ENCODE results near the gene CRCP.

Gene CRCP

DNA sequence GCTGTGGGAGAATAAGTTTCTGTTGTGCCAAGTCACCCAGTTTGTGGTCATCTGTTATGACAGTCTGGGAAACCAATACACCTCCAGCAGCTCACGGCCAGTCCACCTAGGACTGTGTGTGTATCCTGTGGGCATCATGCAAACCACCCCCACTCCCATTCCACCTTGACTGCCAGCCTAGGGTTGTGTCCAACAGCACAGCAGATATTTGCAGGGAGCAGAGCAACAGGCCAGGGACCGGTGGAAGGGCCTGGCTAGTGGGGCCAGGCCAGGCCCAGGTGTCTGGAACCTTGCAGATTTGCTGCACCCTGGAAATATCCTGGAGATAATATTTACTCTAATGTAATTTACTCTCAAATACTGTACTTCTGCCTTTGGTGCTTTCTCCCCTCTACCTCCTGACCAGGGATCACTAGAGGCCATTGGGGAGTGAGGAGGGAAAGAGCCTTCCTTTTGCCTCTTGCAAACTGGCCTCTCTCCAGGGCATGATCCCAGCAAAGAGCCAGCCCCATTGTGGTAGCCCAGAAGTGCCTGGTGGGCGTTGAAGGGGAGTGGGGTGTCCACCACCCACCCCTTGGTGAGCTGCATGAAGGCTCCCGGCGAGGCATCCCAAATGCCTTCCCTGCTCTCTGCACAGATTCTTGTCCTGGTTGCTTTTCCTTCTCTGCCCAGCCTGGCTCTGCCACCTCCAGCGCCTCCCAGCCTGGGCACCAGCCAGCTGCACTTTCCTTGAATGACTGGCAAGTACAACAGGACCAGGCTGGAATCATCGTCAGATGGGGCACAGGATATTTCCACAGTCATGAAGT lies 75.3 kb downstream of the CRCP start:
- no peak for DNase-seq (ENCODE audit: low read depth)

DNA sequence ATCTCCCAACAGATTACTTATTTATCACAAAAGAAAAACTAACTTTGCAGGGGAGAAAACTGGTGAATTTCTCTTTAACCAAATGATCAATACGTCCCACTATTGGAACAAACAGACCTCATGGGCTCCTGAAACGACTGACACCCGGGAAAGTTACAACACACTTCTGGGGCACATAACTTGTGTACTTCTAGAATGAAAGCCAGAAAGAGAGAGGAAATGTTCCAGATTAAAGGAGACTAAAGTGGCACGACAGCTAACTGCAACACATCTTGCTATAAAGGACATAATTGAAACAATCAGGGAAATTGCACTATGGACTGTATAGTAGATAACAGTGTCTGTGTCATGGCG lies 75.8 kb downstream of the CRCP start:
- no peak for DNase-seq (ENCODE audit: low read depth)

DNA sequence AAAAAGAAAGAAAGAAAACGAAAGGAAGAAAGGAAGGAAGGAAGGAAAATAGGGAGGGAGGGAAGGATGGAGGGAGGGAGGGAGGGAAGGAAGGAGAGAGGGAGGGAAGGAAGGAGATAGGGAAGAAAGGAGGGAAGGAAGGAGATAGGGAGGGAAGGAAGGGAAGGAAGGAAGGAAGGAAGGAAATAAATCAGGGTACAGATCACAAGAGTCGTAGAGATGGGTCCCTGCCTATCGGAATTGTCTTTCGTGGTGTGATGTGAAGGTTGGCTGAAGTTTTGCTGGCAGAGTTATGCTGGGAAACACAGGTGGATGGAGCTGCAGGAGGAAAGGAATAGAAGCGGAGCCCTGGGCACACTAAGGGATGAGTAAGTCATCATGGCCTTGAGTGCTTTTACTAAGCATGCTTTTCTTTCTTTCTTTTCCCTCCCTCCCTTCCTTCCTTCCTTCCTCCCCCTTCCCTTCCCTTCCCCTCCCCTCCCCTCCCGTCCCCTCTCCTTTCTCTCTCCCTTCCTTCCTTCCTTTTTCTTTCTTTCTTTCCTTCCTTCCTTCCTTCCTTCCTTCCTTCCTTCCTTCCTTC lies 78.6 kb downstream of the CRCP start:
- no peak for DNase-seq (ENCODE audit: low read depth)

- no peak for DNase-seq (ENCODE audit: low read depth)
Measured at GRCh38 chr7:66198469-66198868, 83.8 kb downstream of the CRCP start.

GRCh38 chr7:66198956-66199355 lies 84.3 kb downstream of the CRCP start:
- no peak for DNase-seq (ENCODE audit: low read depth)

- DNase-seq (ENCODE audit: low read depth), result no peak
Measured at GRCh38 chr7:66202441-66202840, 87.8 kb downstream of the CRCP start.

Data from stimulated activated CD8-positive, alpha-beta memory T cell treated with anti-CD3 and anti-CD28 coated beads, Interleukin-12 subunit alpha, Interleukin-12 subunit beta, amount 100 ng/mL, for 1 hour (primary cell).